Measurements from ENCODE around the gene RBM8A.

RBM8A gene

GRCh38 chr1:145927063-145927886 lies at the start of gene RBM8A:
TSS of gene RBM8A (minus strand) at chr1:145927484. CDS start at chr1:145927426, 58 bp downstream.
- DNase-seq (ENCODE audit: low spot score) = peak; percentile 93
- peak; percentile 17 for FAIRE-seq

- no peak for DNase-seq (ENCODE audit: low spot score)
- no peak for FAIRE-seq
These were observed 49.7 kb upstream of the RBM8A start for GRCh38 chr1:145977016-145977415.

GRCh38 chr1:145975216-145975615 lies 47.9 kb upstream of the RBM8A start:
- DNase-seq (ENCODE audit: low spot score) = no peak
- no peak for FAIRE-seq

GRCh38 chr1:145974721-145975120 lies 47.4 kb upstream of the RBM8A start:
- no peak for FAIRE-seq
- DNase-seq (ENCODE audit: low spot score) = no peak

GRCh38 chr1:145972580-145972979 lies 45.3 kb upstream of the RBM8A start:
- DNase-seq (ENCODE audit: low spot score) = no peak
- FAIRE-seq = no peak

GRCh38 chr1:145967288-145967687 lies 40.0 kb upstream of the RBM8A start:
- FAIRE-seq (no peak), DNase-seq (ENCODE audit: low spot score) (no peak)

- FAIRE-seq = no peak
- no peak for DNase-seq (ENCODE audit: low spot score)
These were observed 37.9 kb upstream of the RBM8A start for GRCh38 chr1:145965119-145965744.

GRCh38 chr1:145964328-145965118 lies 37.2 kb upstream of the RBM8A start, which contains the start of the genes ANKRD34A and POLR3GL:
TSS of gene ANKRD34A (minus strand) at chr1:145964575. CDS start at chr1:145961759, 2,816 bp downstream.
TSS of gene POLR3GL (plus strand) at chr1:145964690. CDS start at chr1:145974866, 10,176 bp downstream.
- no peak for FAIRE-seq
- peak; percentile 91 for DNase-seq (ENCODE audit: low spot score)

- DNase-seq (ENCODE audit: low spot score) = peak; percentile 67
- FAIRE-seq = no peak
These were observed 36.2 kb upstream of the RBM8A start for GRCh38 chr1:145963265-145964019.

- DNase-seq (ENCODE audit: low spot score) = peak; percentile 66
- FAIRE-seq = no peak
These were observed 35.1 kb upstream of the RBM8A start for GRCh38 chr1:145962157-145963102.

GRCh38 chr1:145961425-145962156 lies 34.3 kb upstream of the RBM8A start:
- DNase-seq (ENCODE audit: low spot score) (peak; percentile 39), FAIRE-seq (no peak)

GRCh38 chr1:145961109-145961424 lies 33.8 kb upstream of the RBM8A start:
- no peak for DNase-seq (ENCODE audit: low spot score)
- FAIRE-seq = no peak

GRCh38 chr1:145960468-145961108 lies 33.3 kb upstream of the RBM8A start:
- FAIRE-seq (no peak), DNase-seq (ENCODE audit: low spot score) (no peak)

GRCh38 chr1:145959957-145960467 lies 32.7 kb upstream of the RBM8A start:
- DNase-seq (ENCODE audit: low spot score) (no peak), FAIRE-seq (no peak)

- FAIRE-seq = no peak
These were observed 32.0 kb upstream of the RBM8A start for GRCh38 chr1:145959333-145959732.

GRCh38 chr1:145958734-145959133 lies 31.4 kb upstream of the RBM8A start:
- no peak for DNase-seq (ENCODE audit: low spot score)
- FAIRE-seq = no peak

More at GRCh38 chr1:145959333-145959732, 32.0 kb upstream of the RBM8A start:
- no peak for DNase-seq (ENCODE audit: low spot score)

GRCh38 chr1:145957443-145958319 lies 30.4 kb upstream of the RBM8A start, which contains the start of gene LIX1L:
TSS of gene LIX1L (minus strand) at chr1:145958017. CDS start at chr1:145957927, 90 bp downstream.
- DNase-seq (ENCODE audit: low spot score) = peak; percentile 95
- no peak for FAIRE-seq
